ENCODE measurements around the gene SH2D6.
A peak's percentile ranks its signal among the peaks of the same experiment; 100 is the strongest.
"Not testable (repeated sequence)": the region's sequence is repeated elsewhere in the genome, so short reads cannot be mapped to it uniquely, and the experiment has no call there.

The SH2D6 gene

GRCh38 chr2:85422072-85422457 lies 3.6 kb downstream of the SH2D6 start:
- DNase-seq (ENCODE audit: low spot score), result no peak

- DNase-seq (ENCODE audit: low spot score), result no peak
These were observed 5.0 kb downstream of the SH2D6 start for GRCh38 chr2:85423525-85423924.

GRCh38 chr2:85425588-85425987 lies 7.1 kb downstream of the SH2D6 start:
- DNase-seq (ENCODE audit: low spot score), result no peak

- no peak for DNase-seq (ENCODE audit: low spot score)
These were observed 8.9 kb downstream of the SH2D6 start for GRCh38 chr2:85427300-85427835.

GRCh38 chr2:85428343-85428881 lies 9.9 kb downstream of the SH2D6 start:
- DNase-seq (ENCODE audit: low spot score), result no peak

GRCh38 chr2:85429213-85429923 lies 10.9 kb downstream of the SH2D6 start:
- no peak for DNase-seq (ENCODE audit: low spot score)

- no peak for DNase-seq (ENCODE audit: low spot score)
These were observed 11.4 kb downstream of the SH2D6 start for GRCh38 chr2:85429924-85430289.

- DNase-seq (ENCODE audit: low spot score), result peak; percentile 91
These were observed 12.4 kb downstream of the SH2D6 start for GRCh38 chr2:85430752-85431569.

GRCh38 chr2:85431570-85432205 lies 13.2 kb downstream of the SH2D6 start:
- DNase-seq (ENCODE audit: low spot score), result peak; percentile 32

GRCh38 chr2:85433511-85434089 lies 15.1 kb downstream of the SH2D6 start:
- DNase-seq (ENCODE audit: low spot score), result peak; percentile 26

GRCh38 chr2:85434696-85435095 lies 16.2 kb downstream of the SH2D6 start:
- no peak for DNase-seq (ENCODE audit: low spot score)

- no peak for DNase-seq (ENCODE audit: low spot score)
These were observed 16.9 kb downstream of the SH2D6 start for GRCh38 chr2:85435220-85435958.

- no peak for DNase-seq (ENCODE audit: low spot score)
These were observed 17.7 kb downstream of the SH2D6 start for GRCh38 chr2:85435981-85436835.

- DNase-seq (ENCODE audit: low spot score), result no peak
These were observed 18.4 kb downstream of the SH2D6 start for GRCh38 chr2:85436836-85437487.

GRCh38 chr2:85437488-85438200 lies 19.1 kb downstream of the SH2D6 start:
- DNase-seq (ENCODE audit: low spot score), result peak; percentile 89

GRCh38 chr2:85438201-85439024 lies 19.9 kb downstream of the SH2D6 start:
- DNase-seq (ENCODE audit: low spot score), result no peak

- no peak for DNase-seq (ENCODE audit: low spot score)
These were observed 20.5 kb downstream of the SH2D6 start for GRCh38 chr2:85439025-85439472.

- DNase-seq (ENCODE audit: low spot score), result not testable (repeated sequence)
These were observed 21.1 kb downstream of the SH2D6 start for GRCh38 chr2:85439569-85439968.
